Activated CD4-positive, alpha-beta T cell treated with anti-CD3 and anti-CD28 coated beads for 4 hours (primary cell): Measurements from ENCODE around the gene TRIM24.
"Not testable (repeated sequence)": the region's sequence is repeated elsewhere in the genome, so short reads cannot be mapped to it uniquely, and the experiment has no call there.

Source experiments
- DNase-seq, 2 donors: peaks; one replicate each; pipeline ENCODE4 v3.0.0-alpha.2; 2020

Gene TRIM24

DNA sequence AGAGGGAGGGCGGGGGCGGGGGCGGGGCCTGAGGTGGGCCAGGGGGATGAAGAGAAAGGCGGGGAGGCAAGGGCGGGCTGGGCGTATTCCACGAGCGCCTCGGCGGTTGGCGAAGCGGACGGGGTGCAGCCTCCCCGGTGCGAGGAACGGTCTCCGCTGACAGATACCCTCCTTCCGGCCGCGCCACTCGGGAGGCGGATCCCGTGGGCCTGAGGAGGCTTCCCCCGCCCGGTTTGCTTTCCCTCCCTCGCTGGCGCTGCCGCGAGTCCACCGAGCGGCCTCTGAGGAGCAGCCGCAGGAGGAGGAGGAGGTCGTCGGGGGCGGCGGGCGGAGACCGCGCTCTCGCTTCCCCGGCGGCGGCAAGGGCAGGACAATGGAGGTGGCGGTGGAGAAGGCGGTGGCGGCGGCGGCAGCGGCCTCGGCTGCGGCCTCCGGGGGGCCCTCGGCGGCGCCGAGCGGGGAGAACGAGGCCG lies at the start of gene TRIM24:
TSS of gene TRIM24 (plus strand) at position 84 of the 473 bp plus-strand sequence. CDS start at position 374, 290 bp downstream.
- no peak for DNase-seq

DNA sequence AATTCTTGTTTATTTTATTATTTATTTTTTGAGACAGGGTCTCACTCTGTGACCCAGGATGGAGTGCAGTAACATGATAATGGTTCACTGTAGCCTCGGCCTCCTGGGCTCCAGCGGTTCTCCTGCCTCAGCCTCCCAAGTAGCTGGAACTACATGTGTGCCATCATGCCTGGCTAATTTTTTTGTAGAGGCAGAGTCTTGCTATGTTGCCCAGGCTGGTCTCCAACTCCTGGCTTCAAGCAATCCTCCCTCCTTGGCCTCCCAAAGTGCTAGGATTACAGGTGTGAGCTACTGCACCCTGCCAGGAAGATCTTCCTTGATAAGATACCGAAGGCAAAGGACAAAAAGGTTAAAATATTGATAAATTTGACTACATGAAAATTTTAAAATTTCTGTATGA lies 48.0 kb upstream of the TRIM24 start:
- DNase-seq: not testable (repeated sequence)

- not testable (repeated sequence) for DNase-seq
Measured at GRCh38 chr7:138412921-138413320, 47.1 kb upstream of the TRIM24 start.

GRCh38 chr7:138417078-138417700 lies 42.9 kb upstream of the TRIM24 start:
- no peak for DNase-seq

GRCh38 chr7:138417764-138418163 lies 42.3 kb upstream of the TRIM24 start:
- no peak for DNase-seq

DNA sequence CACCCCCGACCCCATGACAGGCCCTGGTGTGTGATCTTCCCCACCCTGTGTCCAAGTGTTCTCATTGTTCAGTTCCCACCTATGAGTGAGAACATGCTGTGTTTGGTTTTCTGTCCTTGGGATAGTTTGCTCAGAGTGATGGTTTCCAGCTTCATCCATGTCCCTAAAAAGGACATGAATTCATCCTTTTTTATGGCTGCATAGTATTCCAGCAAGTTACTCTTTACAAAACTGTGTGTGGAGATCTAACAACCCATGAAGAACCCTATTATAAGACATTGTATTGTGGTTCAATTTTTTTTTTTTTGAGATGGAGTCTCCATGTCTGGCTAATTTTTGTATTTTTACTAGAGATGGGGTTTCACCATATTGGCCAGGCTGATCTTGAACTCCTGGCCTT lies 41.7 kb upstream of the TRIM24 start:
- DNase-seq: not testable (repeated sequence)

DNA sequence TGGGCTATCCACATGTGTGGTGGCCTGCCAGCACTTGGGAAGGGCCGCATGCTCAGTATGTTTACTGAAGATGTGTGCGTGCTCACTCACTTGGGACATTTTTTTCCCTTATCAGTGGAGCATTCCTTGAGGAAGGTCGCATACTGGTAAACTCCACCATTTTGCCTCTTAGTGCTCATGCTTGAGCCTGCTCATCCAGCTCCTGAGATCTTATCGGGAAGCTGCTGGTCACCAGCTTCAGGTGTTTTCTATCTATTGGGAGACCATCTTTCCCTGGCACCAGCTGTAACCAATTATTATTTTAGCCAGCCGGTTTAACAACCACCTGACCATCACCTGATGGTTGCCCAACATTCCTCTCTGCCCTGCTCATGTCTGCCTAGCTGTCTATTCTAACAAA lies 35.0 kb upstream of the TRIM24 start:
- DNase-seq: no peak

GRCh38 chr7:138429577-138430250 lies 30.3 kb upstream of the TRIM24 start:
- no peak for DNase-seq

DNA sequence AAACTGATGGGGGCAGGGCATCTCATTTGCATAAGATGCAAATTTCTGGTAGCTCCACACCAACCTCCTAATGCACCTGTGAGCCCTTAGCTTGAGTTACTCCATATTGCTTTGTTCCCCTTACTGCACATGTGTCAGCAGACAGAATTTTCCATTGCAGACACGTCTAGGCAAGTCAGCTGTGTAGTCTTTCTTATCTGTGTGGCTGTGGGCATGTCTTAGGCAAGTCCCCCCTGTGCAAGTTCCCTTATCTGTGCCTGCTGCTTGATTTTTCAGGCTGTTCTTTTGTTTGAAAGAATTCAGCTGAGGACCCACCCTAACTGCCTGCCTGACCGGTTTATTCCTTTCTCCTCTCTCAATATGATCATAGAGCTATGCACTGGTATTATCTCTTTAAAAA lies 28.5 kb upstream of the TRIM24 start:
- DNase-seq: no peak

DNA sequence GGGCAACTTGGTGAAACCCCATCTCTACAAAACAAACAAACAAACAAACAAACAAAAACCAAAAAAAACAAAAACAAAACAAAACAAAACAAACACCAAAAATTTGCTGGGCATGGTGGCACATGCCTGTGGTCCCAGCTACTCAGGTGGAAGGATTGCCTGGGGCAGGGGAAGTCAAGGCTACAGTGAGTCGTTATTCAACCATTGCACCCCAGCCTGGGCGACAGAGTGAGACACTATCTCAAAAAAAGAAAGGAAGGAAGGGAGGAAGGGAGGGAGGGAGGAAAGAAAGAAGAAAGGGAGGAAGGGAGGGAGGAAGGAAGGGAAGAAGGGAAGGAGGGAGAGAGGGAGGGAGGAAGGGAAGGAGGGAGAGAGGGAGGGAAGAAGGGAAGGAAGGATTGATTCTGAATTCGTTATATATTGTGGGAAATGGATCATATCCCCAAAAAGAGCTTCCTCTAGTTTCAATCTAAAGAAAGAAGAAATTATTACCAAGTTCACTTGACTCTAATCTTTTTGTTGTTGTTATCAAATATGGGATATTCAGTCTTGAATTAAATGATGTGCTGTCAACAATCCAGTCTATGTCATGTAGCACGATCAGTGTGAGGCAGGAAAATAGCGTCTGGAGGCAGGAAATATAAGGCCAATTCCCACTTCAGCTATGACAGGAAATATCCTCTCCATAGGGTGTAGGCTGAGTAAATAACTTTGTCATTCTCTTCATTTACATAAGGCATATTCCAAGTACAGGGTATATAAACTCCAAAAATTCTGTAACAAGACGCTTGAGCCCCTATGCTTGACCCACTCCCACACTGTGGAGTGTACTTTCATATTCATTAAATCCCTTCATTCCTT lies 26.2 kb upstream of the TRIM24 start:
- no peak for DNase-seq

GRCh38 chr7:138434597-138435019 lies 25.5 kb upstream of the TRIM24 start:
- no peak for DNase-seq

- DNase-seq: no peak
Measured at GRCh38 chr7:138435231-138435919, 24.7 kb upstream of the TRIM24 start.

- DNase-seq: no peak
Measured at GRCh38 chr7:138436388-138436787, 23.7 kb upstream of the TRIM24 start.

- no peak for DNase-seq
Measured at GRCh38 chr7:138440460-138440859, 19.6 kb upstream of the TRIM24 start.

DNA sequence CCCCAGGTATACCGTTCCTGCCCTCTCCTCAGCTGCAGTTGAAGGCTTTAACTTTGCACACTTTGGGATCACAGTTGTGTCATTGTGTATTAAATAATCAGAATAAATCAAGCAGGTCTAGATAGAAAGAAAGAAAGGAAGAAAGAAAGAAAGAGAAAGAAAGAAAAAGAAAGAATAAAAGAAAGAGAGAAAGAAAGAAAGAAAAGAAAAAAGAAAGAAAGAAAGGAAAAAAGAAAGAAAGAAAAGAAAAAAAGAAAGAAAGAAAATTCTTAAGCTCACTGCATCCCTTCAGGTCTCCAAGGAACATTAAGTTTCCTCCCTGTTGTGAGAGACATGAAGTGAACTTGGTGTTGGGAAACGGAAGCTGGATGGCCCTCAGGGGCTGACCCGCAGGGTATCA lies 17.2 kb upstream of the TRIM24 start:
- DNase-seq: no peak

DNA sequence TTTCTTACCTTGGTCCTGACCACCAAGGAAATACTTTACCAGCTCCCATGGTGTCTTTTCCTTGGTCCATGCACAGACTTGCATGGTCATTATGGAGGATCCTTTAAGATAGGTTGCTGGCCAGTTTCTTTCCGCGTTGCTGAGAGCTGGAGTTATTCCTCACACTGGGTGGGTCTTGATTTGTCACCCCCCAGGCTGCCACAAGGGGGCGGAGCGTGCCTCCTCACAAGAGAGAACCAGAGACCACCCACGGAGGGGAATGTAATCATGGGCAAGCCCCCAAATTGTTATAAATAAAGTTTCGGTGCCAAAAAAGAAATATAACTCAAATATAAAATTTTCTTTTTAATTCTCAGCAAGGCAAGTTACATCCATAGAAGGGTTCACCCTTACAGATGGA lies 10.5 kb upstream of the TRIM24 start:
- peak; percentile 23 to 44 for DNase-seq

DNA sequence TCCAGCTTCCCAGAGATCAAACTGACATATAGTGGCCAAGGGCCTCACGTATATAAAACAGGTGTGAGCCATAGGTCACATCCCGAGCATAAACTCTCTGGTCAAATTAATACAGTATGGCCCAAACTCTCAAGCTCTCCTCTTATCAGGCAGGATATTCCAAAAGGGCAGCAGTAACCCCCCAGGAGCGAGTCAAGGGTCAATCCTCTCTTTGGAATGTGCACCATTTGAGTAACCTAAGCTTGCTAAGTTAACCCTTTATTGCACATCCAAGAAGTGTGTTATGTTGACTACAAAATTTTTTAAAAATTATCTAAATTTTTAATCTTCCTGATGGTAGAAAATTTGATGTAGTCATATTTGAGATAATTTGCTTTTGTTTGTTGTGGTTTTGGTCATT lies 4.5 kb upstream of the TRIM24 start:
- no peak for DNase-seq

DNA sequence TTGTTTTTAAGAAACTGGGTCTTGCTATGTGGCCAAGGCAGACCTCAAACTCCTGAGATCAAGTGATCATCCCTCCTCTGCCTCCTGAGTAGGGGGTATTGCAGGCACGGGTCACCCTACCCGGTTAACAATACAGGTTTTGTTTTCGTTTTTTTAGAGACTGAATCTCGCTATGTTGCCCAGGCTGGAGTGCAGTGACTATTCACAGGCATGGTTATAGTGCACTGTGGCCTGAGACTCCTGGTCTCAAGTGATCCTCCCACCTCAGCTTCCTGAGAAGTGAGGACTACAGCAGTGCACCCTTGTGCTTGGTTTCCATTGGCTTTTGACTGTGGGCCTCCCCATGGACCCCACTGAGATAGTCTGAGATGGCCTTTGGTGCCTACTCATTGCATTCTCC lies 3.8 kb upstream of the TRIM24 start:
- no peak for DNase-seq

DNA sequence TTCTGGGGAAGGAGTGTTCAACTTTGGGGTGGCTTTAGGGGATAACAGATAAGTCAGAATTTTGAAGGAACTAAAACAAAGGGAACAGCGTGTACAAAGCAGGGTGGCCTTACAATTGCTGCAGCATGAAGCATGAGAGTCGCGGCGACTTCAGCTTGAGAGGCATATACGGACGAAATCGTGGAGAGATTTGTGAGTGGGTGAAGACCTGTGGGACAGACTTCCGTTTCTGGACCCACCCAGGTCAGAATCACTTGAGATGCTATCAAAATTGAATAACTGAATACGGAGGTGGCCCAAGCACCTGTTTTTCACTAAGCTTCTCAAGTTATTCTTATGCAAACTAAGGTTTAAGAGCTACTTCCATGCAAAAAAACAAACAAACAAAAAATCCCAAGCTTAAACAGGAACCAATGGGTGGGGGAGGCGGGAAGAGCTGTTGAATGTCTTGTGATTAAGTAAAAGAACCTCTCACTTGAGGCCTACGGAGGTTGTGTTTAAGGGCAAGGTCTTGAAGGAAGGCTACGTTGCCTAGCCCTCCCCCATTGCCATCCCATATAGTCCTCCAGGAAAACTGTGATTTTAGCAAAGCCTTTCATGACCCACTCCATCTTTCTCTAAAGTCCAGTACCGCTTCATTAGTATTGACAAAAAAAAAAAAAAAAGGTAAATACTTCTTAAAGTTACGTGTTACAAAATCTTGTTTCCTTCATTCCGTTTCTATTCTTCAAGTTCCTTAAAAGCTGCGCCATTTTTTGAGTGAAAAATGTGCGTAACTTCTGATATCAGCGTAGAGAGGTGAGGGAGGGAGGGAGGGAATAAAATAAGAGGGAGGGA lies 1.3 kb upstream of the TRIM24 start:
- DNase-seq: no peak

- peak; percentile 96 to 97 for DNase-seq
Measured at GRCh38 chr7:138459413-138460175, 465 bp upstream of the TRIM24 start.
